Measurements from ENCODE around the gene SMPX.

Gene SMPX

DNA sequence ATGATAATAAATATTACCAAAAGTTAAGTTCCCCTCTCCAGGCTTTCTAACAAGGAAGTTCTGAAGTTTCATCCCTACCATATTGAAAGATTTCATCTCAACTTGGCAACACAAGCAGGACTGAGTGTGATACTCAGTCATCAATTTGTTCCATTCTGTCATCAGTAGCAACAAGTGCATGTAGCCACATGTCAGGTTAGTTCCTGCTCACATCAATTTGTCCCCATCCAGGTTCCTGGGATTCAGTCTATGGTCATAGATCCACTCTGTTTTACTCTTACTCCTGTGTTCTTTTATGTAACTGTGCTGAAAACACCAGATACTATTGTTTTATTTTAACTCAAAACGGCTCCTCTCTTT lies 22.2 kb downstream of the SMPX start:
- peak overlapping the region; percentile 78 for H3K27ac ChIP-seq
- in situ Hi-C loops (cut with HindIII; ENCODE audit: low pct_ligation_motif_present, low sequenced_read_pairs) = no loop called here
- no peak for DNase-seq

GRCh38 chrX:21735038-21735767 lies 22.7 kb downstream of the SMPX start:
- peak; percentile 51 for DNase-seq
- no peak overlapping the region for H3K4me3 ChIP-seq (ENCODE audit: low read depth, low read length)
- in situ Hi-C loops (cut with HindIII; ENCODE audit: low pct_ligation_motif_present, low sequenced_read_pairs) = no loop called here
- no peaks in the 10 kb centered on the region for H3K36me3 ChIP-seq (replicated peaks)
- H3K27me3 ChIP-seq (replicated peaks) = no peaks in the 10 kb centered on the region
- TF ChIP-seq, protein P1, sequence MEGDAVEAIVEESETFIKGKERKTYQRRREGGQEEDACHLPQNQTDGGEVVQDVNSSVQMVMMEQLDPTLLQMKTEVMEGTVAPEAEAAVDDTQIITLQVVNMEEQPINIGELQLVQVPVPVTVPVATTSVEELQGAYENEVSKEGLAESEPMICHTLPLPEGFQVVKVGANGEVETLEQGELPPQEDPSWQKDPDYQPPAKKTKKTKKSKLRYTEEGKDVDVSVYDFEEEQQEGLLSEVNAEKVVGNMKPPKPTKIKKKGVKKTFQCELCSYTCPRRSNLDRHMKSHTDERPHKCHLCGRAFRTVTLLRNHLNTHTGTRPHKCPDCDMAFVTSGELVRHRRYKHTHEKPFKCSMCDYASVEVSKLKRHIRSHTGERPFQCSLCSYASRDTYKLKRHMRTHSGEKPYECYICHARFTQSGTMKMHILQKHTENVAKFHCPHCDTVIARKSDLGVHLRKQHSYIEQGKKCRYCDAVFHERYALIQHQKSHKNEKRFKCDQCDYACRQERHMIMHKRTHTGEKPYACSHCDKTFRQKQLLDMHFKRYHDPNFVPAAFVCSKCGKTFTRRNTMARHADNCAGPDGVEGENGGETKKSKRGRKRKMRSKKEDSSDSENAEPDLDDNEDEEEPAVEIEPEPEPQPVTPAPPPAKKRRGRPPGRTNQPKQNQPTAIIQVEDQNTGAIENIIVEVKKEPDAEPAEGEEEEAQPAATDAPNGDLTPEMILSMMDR (IDR thresholded peaks at IDR 0.05; ENCODE audit: low read depth, low read length, missing control alignments) = no peak
- H3K27ac ChIP-seq = peak overlapping the region; percentile 78

More for the DNA sequence above, 22.2 kb downstream of the SMPX start:
- TF ChIP-seq, protein P1 (IDR thresholded peaks at IDR 0.05; ENCODE audit: low read depth, low read length, missing control alignments) = no peak
- no peaks in the 10 kb centered on the region for H3K36me3 ChIP-seq (replicated peaks)
- no peaks in the 10 kb centered on the region for H3K27me3 ChIP-seq (replicated peaks)
- H3K4me3 ChIP-seq (ENCODE audit: low read depth, low read length) = no peak overlapping the region

DNA sequence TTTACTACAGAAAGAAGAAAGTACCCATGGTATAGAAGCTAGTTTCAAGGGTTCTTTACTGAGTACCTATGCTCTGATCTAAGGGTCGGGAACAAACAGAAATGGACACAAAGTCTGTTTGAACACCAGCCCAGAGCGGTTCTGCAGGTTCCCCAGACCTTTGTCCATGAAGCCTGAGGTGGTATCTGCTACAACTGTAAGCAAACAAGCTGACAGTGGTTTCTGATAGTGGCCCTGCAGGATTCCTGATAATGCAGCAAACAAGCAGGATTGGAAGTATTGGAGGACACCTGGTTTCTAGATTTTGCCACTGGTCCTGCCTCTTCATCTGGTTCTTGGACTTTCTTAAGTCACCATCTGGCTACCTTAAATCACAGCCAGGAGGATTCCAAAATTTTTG lies 23.7 kb downstream of the SMPX start:
- in situ Hi-C loops (cut with HindIII; ENCODE audit: low pct_ligation_motif_present, low sequenced_read_pairs) = no loop called here
- Histone ChIP-seq H3K4me3 (ENCODE audit: low read depth, low read length) (no peak overlapping the region), H3K27ac (peak overlapping the region; percentile 78), H3K36me3 (replicated peaks) (no peaks in the 10 kb centered on the region), H3K27me3 (replicated peaks) (no peaks in the 10 kb centered on the region)
- TF ChIP-seq, protein P1 (IDR thresholded peaks at IDR 0.05; ENCODE audit: low read depth, low read length, missing control alignments) = no peak
- no peak for DNase-seq

- in situ Hi-C loops (cut with HindIII; ENCODE audit: low pct_ligation_motif_present, low sequenced_read_pairs) = no loop called here
- TF ChIP-seq, protein P1 (IDR thresholded peaks at IDR 0.05; ENCODE audit: low read depth, low read length, missing control alignments) = no peak
- Histone ChIP-seq H3K27me3 (replicated peaks) (no peaks in the 10 kb centered on the region), H3K4me3 (ENCODE audit: low read depth, low read length) (no peak overlapping the region), H3K27ac (no peak overlapping the region), H3K36me3 (replicated peaks) (no peaks in the 10 kb centered on the region)
- no peak for DNase-seq
These were observed 24.2 kb downstream of the SMPX start for GRCh38 chrX:21733705-21734104.

DNA sequence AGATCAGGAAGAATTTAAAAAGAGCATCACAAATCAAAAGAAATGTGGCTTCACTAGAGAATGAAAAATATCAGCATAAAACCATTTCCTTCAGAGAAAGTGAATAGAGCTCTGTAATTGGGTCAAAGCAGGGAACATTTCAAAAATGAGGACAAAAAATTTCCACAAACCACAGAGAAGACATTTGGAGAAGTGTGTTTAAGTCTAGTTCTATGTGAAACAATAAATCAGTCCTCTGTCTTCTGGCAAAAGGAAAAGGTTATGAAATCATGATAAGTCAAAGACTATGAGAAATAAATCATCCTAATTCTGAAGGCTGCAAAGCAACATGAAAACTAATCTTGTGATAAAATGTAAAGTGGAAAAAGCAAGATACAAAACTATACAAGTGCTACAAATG lies 27.9 kb downstream of the SMPX start:
- H3K27me3 ChIP-seq (replicated peaks) = no peaks in the 10 kb centered on the region
- DNase-seq = no peak
- in situ Hi-C loops (cut with HindIII; ENCODE audit: low pct_ligation_motif_present, low sequenced_read_pairs) = no loop called here
- H3K4me3 ChIP-seq (ENCODE audit: low read depth, low read length) = no peak overlapping the region
- no peak overlapping the region for H3K27ac ChIP-seq
- TF ChIP-seq, protein P1 (IDR thresholded peaks at IDR 0.05; ENCODE audit: low read depth, low read length, missing control alignments) = no peak
- H3K36me3 ChIP-seq (replicated peaks) = no peaks in the 10 kb centered on the region

Data from brain microvascular endothelial cell (primary cell).